Endometrium (tissue), 2 donors: ENCODE measurements around the gene NPLOC4.
A peak's percentile ranks its signal among the peaks of the same experiment; 100 is the strongest.
"Not testable (repeated sequence)": the region's sequence is repeated elsewhere in the genome, so short reads cannot be mapped to it uniquely, and the experiment has no call there.

Source experiments
- FAIRE-seq: peaks from 2 replicates; lab custom pipeline; 2012; peaks lifted over from hg19 to GRCh38; lab: Jason Lieb, UNC
- donor health status: control.
- donor health status: control.

NPLOC4 gene

GRCh38 chr17:81636505-81637288, at the start of gene NPLOC4, which contains the start of gene TSPAN10:
TSS of gene NPLOC4 (minus strand) at chr17:81637112. CDS start at chr17:81636930, 182 bp downstream.
TSS of gene TSPAN10 (plus strand) at chr17:81637196. CDS start at chr17:81642413, 5,217 bp downstream.
- no peak for FAIRE-seq

- FAIRE-seq, result no peak
Measured at GRCh38 chr17:81686614-81687013, 49.7 kb upstream of the NPLOC4 start.

- FAIRE-seq, result no peak
Measured at GRCh38 chr17:81685108-81685507, 48.2 kb upstream of the NPLOC4 start.

GRCh38 chr17:81684442-81684911, 47.6 kb upstream of the NPLOC4 start:
- FAIRE-seq, result no peak

GRCh38 chr17:81683584-81684441, 46.9 kb upstream of the NPLOC4 start, which contains the start of the genes ARL16 and HGS:
TSS of gene ARL16 (minus strand) at chr17:81683797. CDS start at chr17:81683753, 44 bp downstream.
TSS of gene HGS (plus strand) at chr17:81684011. CDS start at chr17:81684067, 56 bp downstream.
- peak; percentile 98 for FAIRE-seq

- FAIRE-seq, result no peak
Measured at GRCh38 chr17:81683208-81683583, 46.3 kb upstream of the NPLOC4 start.

- FAIRE-seq, result no peak
Measured at GRCh38 chr17:81682565-81683207, 45.8 kb upstream of the NPLOC4 start.

GRCh38 chr17:81681672-81682071, 44.8 kb upstream of the NPLOC4 start:
- FAIRE-seq, result no peak

- FAIRE-seq, result no peak
Measured at GRCh38 chr17:81680150-81680549, 43.2 kb upstream of the NPLOC4 start.

- no peak for FAIRE-seq
Measured at GRCh38 chr17:81676906-81677305, 40.0 kb upstream of the NPLOC4 start.

GRCh38 chr17:81675515-81676221, 38.8 kb upstream of the NPLOC4 start:
- not testable (repeated sequence) for FAIRE-seq

GRCh38 chr17:81673561-81674258, 36.8 kb upstream of the NPLOC4 start:
- FAIRE-seq, result no peak

- FAIRE-seq, result no peak
Measured at GRCh38 chr17:81672954-81673353, 36.0 kb upstream of the NPLOC4 start.

GRCh38 chr17:81672504-81672903, 35.6 kb upstream of the NPLOC4 start:
- no peak for FAIRE-seq

GRCh38 chr17:81667754-81668153, 30.8 kb upstream of the NPLOC4 start:
- FAIRE-seq, result no peak

- no peak for FAIRE-seq
Measured at GRCh38 chr17:81666342-81667191, 29.7 kb upstream of the NPLOC4 start, which contains the start of the genes CCDC137 and OXLD1. TSS of gene CCDC137 (plus strand) at chr17:81666737. CDS start at chr17:81666767, 30 bp downstream. TSS of gene OXLD1 (minus strand) at chr17:81666605. CDS start at chr17:81666577, 28 bp downstream.

GRCh38 chr17:81666092-81666341, 29.1 kb upstream of the NPLOC4 start:
- no peak for FAIRE-seq

- no peak for FAIRE-seq
Measured at GRCh38 chr17:81665205-81666091, 28.5 kb upstream of the NPLOC4 start.

GRCh38 chr17:81664051-81664470, 27.1 kb upstream of the NPLOC4 start:
- FAIRE-seq, result no peak
